ENCODE measurements around the gene BLTP2. TPM values are rescaled to one million over a fixed set of nuclear protein-coding genes. Genes with fewer than 3 reads are reported as not detected.

BLTP2 gene
- total and polyA plus RNA-seq, 2 of the 13 experiments (the other 11 are each of a cell fraction or from before 2014, with no cell fraction given), result 66.7 to 80.9 TPM

GRCh38 chr17:28644787-28645575, at the start of gene BLTP2 (continued):
- TF ChIP-seq ZNF691 (CRISPR knock-in tag; IDR thresholded peaks at IDR 0.05; ENCODE audit: borderline replicate concordance, low read depth) (peak; percentile 65; the same call in 1 of the 2 replicates), ZNF749 (CRISPR knock-in tag; IDR thresholded peaks at IDR 0.05; ENCODE audit: borderline replicate concordance) (peak; percentile 52; the same call in 1 of the 2 replicates), ZNF260 (CRISPR knock-in tag; IDR thresholded peaks at IDR 0.05; ENCODE audit: borderline replicate concordance, low read depth) (no peak), RNF2 (conservative IDR thresholded peaks at IDR 0.05; ENCODE audit: low read depth) (no peak), ZNF580 (CRISPR knock-in tag; IDR thresholded peaks at IDR 0.05; ENCODE audit: borderline replicate concordance, low read depth) (peak; percentile 44; the same call in 1 of the 2 replicates), ZBTB40 (IDR thresholded peaks at IDR 0.05) (no peak), ZBTB40 (CRISPR knock-in tag; IDR thresholded peaks at IDR 0.05) (peak; percentile 73; the same call in 1 of the 2 replicates), WIZ (CRISPR knock-in tag; IDR thresholded peaks at IDR 0.05) (no peak), ZNF598 (CRISPR knock-in tag; IDR thresholded peaks at IDR 0.05; ENCODE audit: borderline replicate concordance) (peak; percentile 73; the same call in 1 of the 2 replicates), TARDBP (CRISPR knock-in tag; IDR thresholded peaks at IDR 0.05) (peak; percentile 93)
- TF ChIP-seq, protein P1, sequence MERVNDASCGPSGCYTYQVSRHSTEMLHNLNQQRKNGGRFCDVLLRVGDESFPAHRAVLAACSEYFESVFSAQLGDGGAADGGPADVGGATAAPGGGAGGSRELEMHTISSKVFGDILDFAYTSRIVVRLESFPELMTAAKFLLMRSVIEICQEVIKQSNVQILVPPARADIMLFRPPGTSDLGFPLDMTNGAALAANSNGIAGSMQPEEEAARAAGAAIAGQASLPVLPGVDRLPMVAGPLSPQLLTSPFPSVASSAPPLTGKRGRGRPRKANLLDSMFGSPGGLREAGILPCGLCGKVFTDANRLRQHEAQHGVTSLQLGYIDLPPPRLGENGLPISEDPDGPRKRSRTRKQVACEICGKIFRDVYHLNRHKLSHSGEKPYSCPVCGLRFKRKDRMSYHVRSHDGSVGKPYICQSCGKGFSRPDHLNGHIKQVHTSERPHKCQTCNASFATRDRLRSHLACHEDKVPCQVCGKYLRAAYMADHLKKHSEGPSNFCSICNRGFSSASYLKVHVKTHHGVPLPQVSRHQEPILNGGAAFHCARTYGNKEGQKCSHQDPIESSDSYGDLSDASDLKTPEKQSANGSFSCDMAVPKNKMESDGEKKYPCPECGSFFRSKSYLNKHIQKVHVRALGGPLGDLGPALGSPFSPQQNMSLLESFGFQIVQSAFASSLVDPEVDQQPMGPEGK (CRISPR knock-in tag; IDR thresholded peaks at IDR 0.05), result peak; percentile 55
